ENCODE results near the gene SCAMP5.

SCAMP5 gene

DNA sequence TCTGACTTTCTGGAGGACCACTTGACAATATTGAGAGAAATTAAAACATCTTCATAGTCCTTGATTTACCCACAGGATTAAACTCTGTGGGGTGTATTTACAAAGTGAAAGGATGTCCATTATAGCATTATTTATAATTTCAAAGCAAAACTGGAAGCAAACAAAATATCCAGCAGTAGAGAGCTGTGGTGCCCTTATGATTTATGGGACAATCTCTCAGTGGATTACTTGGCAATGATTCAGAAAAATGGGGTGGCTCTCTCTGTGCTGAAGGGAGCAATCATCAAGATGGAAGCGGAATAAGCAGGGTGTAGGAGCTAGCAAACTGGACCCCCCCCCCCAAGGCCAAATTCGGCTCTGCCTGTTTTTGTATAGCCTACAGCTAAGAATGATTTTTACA lies 37.0 kb downstream of the SCAMP5 start:
- Mint-ChIP-seq H3K27me3 (no peaks in the 10 kb centered on the region), H3K4me3 (no peak overlapping the region), H3K36me3 (peaks cover 17% of the 10 kb centered on the region), H3K4me1 (peaks cover 39% of the 10 kb centered on the region), H3K9me3 (no peaks in the 10 kb centered on the region), H3K27ac (no peak overlapping the region)
- CTCF ChIA-PET, result interaction anchor here (1.4 to 9.2 kb wide), 2 partner anchors 172 to 336 kb away, joined by 3 to 109 read pairs; no protein-coding TSS in a partner anchor
- DNase-seq, result no peak

- Mint-ChIP-seq H3K4me3 (no peak overlapping the region), H3K9me3 (no peaks in the 10 kb centered on the region), H3K4me1 (peaks cover 48% of the 10 kb centered on the region), H3K27me3 (no peaks in the 10 kb centered on the region), H3K36me3 (peaks cover 19% of the 10 kb centered on the region), H3K27ac (no peak overlapping the region)
- no peak for DNase-seq
- CTCF ChIA-PET, result interaction anchor here (0.8 to 2.8 kb wide), 6 partner anchors 9 to 266 kb away, joined by 3 to 21 read pairs (median 4); partner anchors contain the start of gene C15orf39
Observed at GRCh38 chr15:75033809-75034208, 38.4 kb downstream of the SCAMP5 start.

DNA sequence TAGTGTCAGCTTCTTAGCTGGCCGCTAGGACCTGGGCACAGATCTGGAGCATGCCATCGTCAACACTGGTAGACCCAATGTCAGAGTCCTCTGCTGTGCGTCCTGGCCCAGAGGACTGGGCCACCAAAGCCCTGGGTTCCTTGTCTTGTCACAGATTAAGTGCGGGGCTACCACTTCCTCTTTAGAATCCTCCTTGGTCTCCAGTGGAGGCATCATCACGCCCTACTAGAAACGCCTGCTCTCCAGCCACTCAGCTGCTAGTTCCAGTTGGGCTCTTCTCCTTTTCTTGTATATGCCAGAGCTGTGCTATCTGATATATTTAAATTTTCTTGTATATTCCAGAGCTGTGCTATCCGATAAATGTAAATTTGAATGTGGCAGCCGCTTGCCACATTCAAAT lies 39.3 kb downstream of the SCAMP5 start:
- CTCF ChIA-PET, result interaction anchor here (1.1 to 2.8 kb wide), 5 partner anchors 8 to 265 kb away, joined by 3 to 21 read pairs (median 6); partner anchors contain the start of gene C15orf39
- no peak overlapping the region for H3K4me3 Mint-ChIP-seq
- no peak for DNase-seq
- peaks cover 48% of the 10 kb centered on the region for H3K4me1 Mint-ChIP-seq
- no peaks in the 10 kb centered on the region for H3K9me3 Mint-ChIP-seq
- H3K36me3 Mint-ChIP-seq, result peaks cover 15% of the 10 kb centered on the region
- H3K27me3 Mint-ChIP-seq, result no peaks in the 10 kb centered on the region
- H3K27ac Mint-ChIP-seq, result no peak overlapping the region

DNA sequence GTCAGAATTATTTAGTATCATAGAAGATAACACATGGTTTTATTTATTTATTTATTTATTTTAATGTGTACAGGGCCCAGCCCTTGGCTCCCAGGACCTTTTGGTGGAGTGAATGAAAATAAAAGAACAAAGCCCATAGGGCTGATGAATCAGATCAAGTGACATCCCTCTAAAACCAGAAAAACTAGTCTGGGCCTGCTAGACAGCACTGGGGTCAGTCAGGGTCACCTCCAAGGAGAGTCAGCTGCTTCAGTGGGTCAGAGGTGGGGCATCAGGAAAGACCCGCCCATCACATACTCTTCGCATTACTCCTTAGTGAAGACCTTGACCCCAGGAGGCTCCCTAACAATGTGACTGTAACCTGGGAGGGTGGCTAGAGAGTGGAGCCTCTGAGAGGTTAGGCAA lies 40.9 kb downstream of the SCAMP5 start:
- Mint-ChIP-seq H3K4me3 (no peak overlapping the region), H3K4me1 (peaks cover 43% of the 10 kb centered on the region), H3K36me3 (peaks cover 12% of the 10 kb centered on the region), H3K9me3 (no peaks in the 10 kb centered on the region), H3K27ac (no peak overlapping the region), H3K27me3 (no peaks in the 10 kb centered on the region)
- CTCF ChIA-PET, result interaction anchor here (0.7 to 3.1 kb wide), 4 partner anchors 163 to 171 kb away, joined by 3 to 22 read pairs (median 8); partner anchors contain the start of gene C15orf39
- DNase-seq, result no peak

- CTCF ChIA-PET, result interaction anchor here (0.8 to 3.1 kb wide), 7 partner anchors 9 to 237 kb away, joined by 3 to 22 read pairs (median 6); partner anchors contain the start of gene C15orf39
- no peaks in the 10 kb centered on the region for H3K9me3 Mint-ChIP-seq
- H3K27me3 Mint-ChIP-seq, result no peaks in the 10 kb centered on the region
- peaks cover 37% of the 10 kb centered on the region for H3K4me1 Mint-ChIP-seq
- no peak overlapping the region for H3K4me3 Mint-ChIP-seq
- peaks cover 12% of the 10 kb centered on the region for H3K36me3 Mint-ChIP-seq
- no peak for DNase-seq
- no peak overlapping the region for H3K27ac Mint-ChIP-seq
Observed at GRCh38 chr15:75037685-75038084, 42.3 kb downstream of the SCAMP5 start.

DNA sequence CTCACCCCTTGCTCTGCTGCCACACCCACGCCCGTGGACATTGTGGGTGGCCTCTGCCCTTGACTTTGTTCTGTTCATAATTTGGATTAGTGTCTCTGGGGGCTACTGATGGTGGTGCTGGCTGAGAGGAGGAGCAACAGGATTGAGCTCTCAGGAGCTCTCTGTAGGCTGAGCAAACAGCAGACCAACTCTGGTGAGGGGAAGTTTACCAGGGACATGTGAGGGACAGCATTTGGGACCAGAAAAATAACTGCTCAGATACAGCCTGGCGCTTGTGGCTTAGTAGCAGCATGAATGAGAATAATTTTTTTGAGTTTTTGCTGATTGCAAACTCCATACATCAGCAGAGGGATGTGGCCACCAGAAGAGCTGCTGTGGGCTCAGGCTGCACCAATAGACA lies 42.9 kb downstream of the SCAMP5 start:
- CTCF ChIA-PET, result interaction anchor here (1.1 to 3.1 kb wide), 5 partner anchors 9 to 237 kb away, joined by 3 to 22 read pairs (median 9); partner anchors contain the start of gene C15orf39

DNA sequence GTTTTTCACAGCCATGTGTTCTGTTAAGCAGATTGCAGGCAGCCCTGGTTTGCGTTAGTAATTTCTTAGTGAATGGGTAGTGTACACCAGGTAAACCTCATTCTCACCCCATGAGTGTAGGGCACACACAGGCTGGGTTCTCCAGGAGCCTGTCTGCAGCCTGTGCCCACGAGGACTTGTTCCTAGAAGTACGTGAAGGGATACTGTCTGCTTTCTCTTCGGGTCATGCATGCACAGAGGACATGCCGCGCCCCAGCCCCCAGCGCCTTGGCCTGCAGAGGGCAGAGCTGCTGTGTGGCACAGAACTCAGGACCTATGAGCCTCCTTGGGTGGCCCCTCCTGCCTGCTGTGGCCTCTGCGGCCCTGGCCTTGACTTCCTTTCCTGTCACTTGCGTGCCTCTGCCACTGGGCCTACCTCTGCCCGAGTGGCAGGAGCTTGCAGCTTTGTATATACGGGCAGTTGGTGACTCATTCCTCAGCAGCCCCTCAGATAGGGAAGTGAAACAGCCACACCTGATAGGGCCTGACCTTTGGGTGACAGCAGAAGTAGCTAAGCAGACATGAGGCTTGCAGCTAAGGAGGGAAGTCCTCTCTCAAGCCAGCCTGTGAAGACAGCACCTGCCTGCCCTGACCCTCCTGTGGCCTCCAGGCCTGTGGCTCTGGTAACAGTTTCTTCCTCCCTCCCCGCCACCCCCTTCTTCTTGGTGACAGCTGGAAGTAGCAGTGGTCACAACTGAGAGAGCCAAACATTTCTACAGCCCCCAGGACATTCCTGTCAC lies 47.6 kb downstream of the SCAMP5 start:
- CTCF ChIA-PET, result interaction anchor here (0.7 to 5.1 kb wide), 22 partner anchors 9 to 555 kb away, joined by 3 to 66 read pairs (median 4); partner anchors contain the start of gene C15orf39
- Mint-ChIP-seq H3K36me3 (peaks cover 5% of the 10 kb centered on the region), H3K27me3 (no peaks in the 10 kb centered on the region), H3K4me1 (peaks cover 66% of the 10 kb centered on the region), H3K27ac (peak overlapping the region; percentile 85), H3K9me3 (no peaks in the 10 kb centered on the region), H3K4me3 (no peak overlapping the region)
- peak; percentile 84 for DNase-seq

More for the DNA sequence above, 42.9 kb downstream of the SCAMP5 start:
- Mint-ChIP-seq H3K4me1 (peaks cover 42% of the 10 kb centered on the region), H3K36me3 (peaks cover 12% of the 10 kb centered on the region), H3K27me3 (no peaks in the 10 kb centered on the region), H3K27ac (no peak overlapping the region), H3K4me3 (no peak overlapping the region), H3K9me3 (no peaks in the 10 kb centered on the region)
- no peak for DNase-seq

DNA sequence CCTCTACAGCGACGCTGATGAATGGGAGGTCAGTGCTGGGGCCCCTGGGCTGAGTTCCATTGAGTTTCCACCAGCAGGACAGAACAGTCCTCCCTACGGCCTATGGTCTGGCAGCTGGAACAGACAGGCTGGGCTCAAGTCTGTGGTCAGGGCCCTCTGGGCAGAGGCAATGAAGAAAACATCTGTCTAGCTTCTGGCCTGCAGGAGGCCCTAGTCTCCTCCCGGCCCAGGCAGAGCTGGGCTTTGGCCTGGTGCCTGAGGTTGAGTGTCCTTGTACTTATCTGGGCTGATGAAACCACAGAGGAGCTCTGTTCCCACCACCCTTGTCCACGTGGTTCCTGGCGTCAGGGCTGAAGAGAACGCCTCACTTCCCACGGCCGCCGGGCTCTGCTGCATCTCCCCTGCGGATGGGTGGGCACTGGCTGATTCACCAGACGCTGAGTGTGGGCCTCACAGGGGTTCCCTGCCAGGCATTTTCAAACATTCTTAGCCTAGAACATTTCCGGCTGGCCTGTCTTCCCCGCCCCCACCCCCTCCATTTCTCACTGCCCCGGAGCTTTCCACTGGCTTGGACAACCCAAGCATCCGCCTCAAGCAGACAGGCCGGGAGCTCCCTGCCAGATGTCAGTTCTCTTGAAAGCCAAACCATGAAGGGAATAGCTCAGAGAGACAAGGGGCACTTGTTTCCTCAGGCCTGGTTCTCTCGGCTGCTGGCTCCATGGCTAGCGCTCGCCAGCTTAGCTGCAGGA lies 48.3 kb downstream of the SCAMP5 start:
- CTCF ChIA-PET, result interaction anchor here (0.7 to 5.1 kb wide), 21 partner anchors 10 to 555 kb away, joined by 3 to 66 read pairs (median 4); partner anchors contain the start of gene C15orf39
- Mint-ChIP-seq H3K4me3 (no peak overlapping the region), H3K9me3 (no peaks in the 10 kb centered on the region), H3K27ac (peak overlapping the region; percentile 85), H3K36me3 (peaks cover 6% of the 10 kb centered on the region), H3K4me1 (peaks cover 62% of the 10 kb centered on the region), H3K27me3 (no peaks in the 10 kb centered on the region)
- DNase-seq, result no peak

DNA sequence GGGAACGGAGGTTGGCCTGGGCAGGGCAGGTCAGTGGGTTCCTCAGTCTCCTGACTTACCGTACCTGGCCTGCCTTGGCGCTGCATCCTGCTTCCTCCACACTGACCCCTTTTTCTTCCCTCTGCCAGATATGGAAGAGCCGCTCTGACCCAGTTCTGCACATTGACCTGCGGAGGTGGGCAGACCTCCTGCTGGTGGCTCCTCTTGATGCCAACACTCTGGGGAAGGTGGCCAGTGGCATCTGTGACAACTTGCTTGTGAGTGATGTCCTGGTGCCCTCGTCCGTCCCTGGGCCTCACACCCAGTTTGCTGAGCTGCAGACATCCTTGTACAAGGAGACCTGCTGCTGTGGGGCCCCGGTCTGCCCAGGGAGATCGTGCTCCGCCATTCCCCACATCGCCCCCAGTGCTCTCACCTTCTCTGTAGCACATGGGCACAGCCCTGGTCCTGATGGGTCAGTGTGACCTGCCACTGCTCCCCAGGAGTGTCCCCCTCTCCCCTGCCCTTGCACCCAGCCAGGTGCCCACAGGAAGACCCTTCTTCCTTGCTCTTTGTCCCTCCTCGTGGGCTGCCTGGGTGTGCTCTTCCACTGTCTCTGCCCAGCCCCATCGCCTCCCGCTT lies 49.0 kb downstream of the SCAMP5 start:
- peaks cover 12% of the 10 kb centered on the region for H3K36me3 Mint-ChIP-seq
- H3K9me3 Mint-ChIP-seq, result no peaks in the 10 kb centered on the region
- H3K27ac Mint-ChIP-seq, result peak overlapping the region; percentile 78
- CTCF ChIA-PET, result interaction anchor here (0.8 to 5.1 kb wide), 8 partner anchors 11 to 554 kb away, joined by 3 to 66 read pairs (median 6); partner anchors contain the start of gene C15orf39
- DNase-seq, result no peak
- H3K27me3 Mint-ChIP-seq, result no peaks in the 10 kb centered on the region
- no peak overlapping the region for H3K4me3 Mint-ChIP-seq
- peaks cover 59% of the 10 kb centered on the region for H3K4me1 Mint-ChIP-seq

- CTCF ChIA-PET, result interaction anchor here (0.8 to 5.1 kb wide), 3 partner anchors 20 to 163 kb away, joined by 3 to 56 read pairs (median 4); partner anchors contain the start of gene C15orf39
- H3K4me3 Mint-ChIP-seq, result no peak overlapping the region
- H3K36me3 Mint-ChIP-seq, result peaks cover 12% of the 10 kb centered on the region
- no peaks in the 10 kb centered on the region for H3K27me3 Mint-ChIP-seq
- no peaks in the 10 kb centered on the region for H3K9me3 Mint-ChIP-seq
- no peak for DNase-seq
- peaks cover 57% of the 10 kb centered on the region for H3K4me1 Mint-ChIP-seq
- peak overlapping the region; percentile 80 for H3K27ac Mint-ChIP-seq
Observed at GRCh38 chr15:75045332-75046015, 50.1 kb downstream of the SCAMP5 start.

GRCh38 chr15:75048394-75048793 lies 53.0 kb downstream of the SCAMP5 start:
- H3K4me1 Mint-ChIP-seq, result peaks cover 40% of the 10 kb centered on the region
- no peak overlapping the region for H3K27ac Mint-ChIP-seq
- H3K9me3 Mint-ChIP-seq, result no peaks in the 10 kb centered on the region
- no peak overlapping the region for H3K4me3 Mint-ChIP-seq
- DNase-seq, result no peak
- H3K36me3 Mint-ChIP-seq, result peaks cover 13% of the 10 kb centered on the region
- CTCF ChIA-PET, result interaction anchor here (2.0 kb wide), 1 partner anchor 18 kb away, joined by 7 read pairs; no protein-coding TSS in a partner anchor
- no peaks in the 10 kb centered on the region for H3K27me3 Mint-ChIP-seq

DNA sequence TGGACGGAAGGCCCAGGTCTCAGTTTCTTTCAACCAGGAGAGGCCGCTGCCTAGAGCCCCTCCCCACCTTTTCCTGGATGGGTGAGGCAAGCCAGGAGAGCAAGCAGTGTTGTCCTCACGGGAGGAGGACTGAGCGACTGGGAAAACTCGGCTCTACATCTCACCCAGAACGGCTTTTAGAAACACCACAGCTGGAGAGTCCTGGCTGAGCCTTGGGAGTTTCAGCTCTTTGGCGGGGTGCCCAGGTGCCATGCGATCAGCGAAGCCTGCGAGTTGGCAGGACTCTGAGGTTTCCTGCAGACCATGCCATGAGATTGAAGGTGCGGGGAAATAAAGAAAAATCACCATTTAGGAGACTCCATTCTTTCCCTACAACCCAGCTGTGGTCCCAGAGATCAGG lies 54.0 kb downstream of the SCAMP5 start:
- no peaks in the 10 kb centered on the region for H3K27me3 Mint-ChIP-seq
- no peak for DNase-seq
- H3K36me3 Mint-ChIP-seq, result peaks cover 10% of the 10 kb centered on the region
- H3K4me1 Mint-ChIP-seq, result peaks cover 31% of the 10 kb centered on the region
- no peaks in the 10 kb centered on the region for H3K9me3 Mint-ChIP-seq
- CTCF ChIA-PET, result interaction anchor here (1.8 to 2.0 kb wide), 2 partner anchors 19 to 155 kb away, joined by 4 to 7 read pairs; no protein-coding TSS in a partner anchor
- no peak overlapping the region for H3K27ac Mint-ChIP-seq
- no peak overlapping the region for H3K4me3 Mint-ChIP-seq

DNA sequence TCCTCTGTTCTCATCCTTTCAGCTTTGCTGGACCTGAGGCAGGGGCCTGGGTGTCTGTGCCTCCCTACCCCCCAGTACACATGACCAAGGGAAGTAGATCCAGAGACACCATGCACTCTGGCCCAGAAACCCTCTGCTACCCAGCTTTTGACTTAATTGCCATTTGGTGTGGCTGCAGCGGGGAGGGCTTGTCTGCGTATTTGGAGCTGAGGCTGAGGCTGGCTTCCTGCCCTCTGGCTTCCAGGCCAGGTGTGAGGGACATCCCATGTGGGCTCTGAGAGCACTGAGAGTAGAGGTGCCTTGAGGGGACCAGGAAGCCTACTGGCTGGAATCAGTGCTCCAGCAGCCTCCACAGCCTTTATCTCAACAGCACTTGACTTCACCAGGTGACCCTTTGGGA lies 54.9 kb downstream of the SCAMP5 start:
- CTCF ChIA-PET, result interaction anchor here (1.8 kb wide), 1 partner anchor 154 kb away, joined by 4 read pairs; no protein-coding TSS in a partner anchor
- no peak for DNase-seq
- peaks cover 10% of the 10 kb centered on the region for H3K36me3 Mint-ChIP-seq
- H3K4me3 Mint-ChIP-seq, result no peak overlapping the region
- H3K27me3 Mint-ChIP-seq, result no peaks in the 10 kb centered on the region
- no peaks in the 10 kb centered on the region for H3K9me3 Mint-ChIP-seq
- no peak overlapping the region for H3K27ac Mint-ChIP-seq
- H3K4me1 Mint-ChIP-seq, result peaks cover 24% of the 10 kb centered on the region
